ENCODE results near the gene NAA10.

NAA10 gene

GRCh38 chrX:153882557-153882956 is 52.3 kb downstream of the NAA10 start:
- DNase-seq = no peak

GRCh38 chrX:153882086-153882498 is 52.7 kb downstream of the NAA10 start:
- DNase-seq = no peak

- DNase-seq = no peak
Observed at GRCh38 chrX:153881281-153881680, 53.6 kb downstream of the NAA10 start.

- DNase-seq = no peak
Observed at GRCh38 chrX:153880440-153880815, 54.4 kb downstream of the NAA10 start.

GRCh38 chrX:153879741-153880439 is 54.9 kb downstream of the NAA10 start:
- no peak for DNase-seq

Data from NCI-H1436 (cell line).